ENCODE data around the gene FAM83E.

FAM83E gene

DNA sequence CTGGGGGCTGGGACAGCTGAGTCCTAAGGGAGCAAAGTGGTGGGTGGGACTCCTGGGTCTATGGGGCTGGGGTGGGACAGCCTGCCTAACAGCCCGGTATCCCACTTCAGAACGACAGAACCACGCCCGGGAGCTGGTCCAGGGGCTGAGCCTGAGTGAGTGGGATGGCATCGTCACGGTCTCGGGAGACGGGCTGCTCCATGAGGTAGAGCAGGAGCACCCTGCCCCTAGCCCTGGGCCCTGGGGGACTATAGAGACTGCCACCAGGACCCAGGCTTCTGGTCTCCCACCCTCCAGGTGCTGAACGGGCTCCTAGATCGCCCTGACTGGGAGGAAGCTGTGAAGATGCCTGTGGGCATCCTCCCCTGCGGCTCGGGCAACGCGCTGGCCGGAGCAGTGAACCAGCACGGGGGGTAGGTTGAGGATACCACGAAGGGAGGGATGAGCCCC is 13.0 kb upstream of the FAM83E start:
- no peak for DNase-seq

GRCh38 chr19:48627201-48627864 is 12.5 kb upstream of the FAM83E start:
- no peak for DNase-seq

- no peak for DNase-seq
Measured at GRCh38 chr19:48625891-48626327, 11.0 kb upstream of the FAM83E start.

- no peak for DNase-seq
Measured at GRCh38 chr19:48624791-48625723, 10.2 kb upstream of the FAM83E start.

GRCh38 chr19:48624067-48624594 is 9.3 kb upstream of the FAM83E start:
- peak; percentile 97 to 98 for DNase-seq

- no peak for DNase-seq
Measured at GRCh38 chr19:48623556-48624066, 8.7 kb upstream of the FAM83E start.

GRCh38 chr19:48619692-48620585 is 5.1 kb upstream of the FAM83E start:
- no peak for DNase-seq

DNA sequence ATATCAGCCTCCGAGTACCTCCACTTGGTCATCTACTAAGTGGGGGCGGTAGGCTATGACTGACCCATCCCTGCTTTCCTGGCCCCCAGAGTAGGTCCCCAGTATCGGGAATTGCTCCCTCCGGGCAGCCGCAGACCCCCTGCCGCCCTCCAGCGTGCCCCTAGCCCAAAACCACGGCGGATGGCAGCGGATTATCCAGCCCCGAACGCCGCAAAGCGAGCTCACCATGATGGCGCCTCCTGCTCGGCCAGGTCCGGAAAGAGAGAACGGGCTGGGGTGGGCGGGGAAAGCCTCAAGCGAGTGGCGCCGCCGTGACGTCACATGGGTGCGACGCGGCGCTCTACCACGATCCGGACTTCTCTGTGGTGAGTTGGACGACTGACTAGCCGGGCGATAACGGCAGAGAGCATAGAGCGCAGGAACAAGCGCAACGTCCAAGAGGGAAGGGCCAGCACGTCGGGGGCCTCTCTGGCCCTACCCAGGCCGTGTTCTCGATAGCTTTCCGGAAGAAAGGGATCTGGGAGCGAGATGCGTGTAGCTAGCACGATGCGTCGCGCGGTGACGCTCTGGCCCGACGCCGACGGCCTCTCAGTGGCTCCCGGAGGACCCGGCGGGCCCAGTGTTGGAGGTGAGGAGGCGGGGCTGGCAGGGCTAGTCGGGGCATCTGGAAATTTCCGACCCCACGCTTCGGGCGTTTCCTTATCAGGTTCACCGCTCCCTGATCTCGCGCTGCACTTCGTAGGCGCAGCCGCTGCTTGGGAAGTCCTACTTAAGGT is 4.2 kb upstream of the FAM83E start, which contains the start of the genes RPL18 and SPHK2:
Gene RPL18 (minus strand): TSS at position 263 of the 776 bp plus-strand sequence. CDS start 35 bp downstream, at position 228.
Gene SPHK2 (plus strand): TSS at position 591 of the 776 bp plus-strand sequence. CDS start 1,009 bp downstream, outside the sequence.
- peak; percentile 98 to 99 for DNase-seq

DNA sequence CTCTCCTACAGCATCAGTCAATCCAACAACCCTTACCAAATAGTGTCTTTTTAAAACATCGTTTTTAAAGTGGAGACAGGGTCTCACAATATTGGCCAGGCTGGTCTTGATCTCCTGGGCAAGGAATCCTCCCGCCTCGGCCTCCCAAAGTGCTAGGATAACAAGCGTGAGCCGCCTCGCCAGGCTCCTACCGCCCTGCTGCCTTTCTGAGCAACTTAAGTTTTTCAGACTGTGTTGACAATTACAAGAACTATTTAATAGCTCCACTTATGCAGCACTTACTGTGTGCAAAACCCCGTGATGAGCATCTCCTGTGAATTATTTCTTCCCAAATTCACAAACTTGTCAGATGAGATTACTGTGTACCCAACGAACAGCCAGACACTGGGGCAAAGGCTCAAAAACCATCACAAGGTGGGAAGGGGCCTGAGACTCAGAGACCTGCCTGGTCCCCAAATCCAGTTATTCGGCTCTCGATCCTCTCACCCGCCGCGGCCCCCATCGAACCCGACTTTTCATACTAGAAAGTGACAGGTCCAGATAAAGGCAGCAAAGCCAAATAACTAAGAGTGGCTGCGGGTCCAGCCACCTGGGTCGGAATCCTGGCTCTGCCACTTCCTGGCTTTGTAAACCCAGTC is 3.5 kb upstream of the FAM83E start:
- no peak for DNase-seq

DNA sequence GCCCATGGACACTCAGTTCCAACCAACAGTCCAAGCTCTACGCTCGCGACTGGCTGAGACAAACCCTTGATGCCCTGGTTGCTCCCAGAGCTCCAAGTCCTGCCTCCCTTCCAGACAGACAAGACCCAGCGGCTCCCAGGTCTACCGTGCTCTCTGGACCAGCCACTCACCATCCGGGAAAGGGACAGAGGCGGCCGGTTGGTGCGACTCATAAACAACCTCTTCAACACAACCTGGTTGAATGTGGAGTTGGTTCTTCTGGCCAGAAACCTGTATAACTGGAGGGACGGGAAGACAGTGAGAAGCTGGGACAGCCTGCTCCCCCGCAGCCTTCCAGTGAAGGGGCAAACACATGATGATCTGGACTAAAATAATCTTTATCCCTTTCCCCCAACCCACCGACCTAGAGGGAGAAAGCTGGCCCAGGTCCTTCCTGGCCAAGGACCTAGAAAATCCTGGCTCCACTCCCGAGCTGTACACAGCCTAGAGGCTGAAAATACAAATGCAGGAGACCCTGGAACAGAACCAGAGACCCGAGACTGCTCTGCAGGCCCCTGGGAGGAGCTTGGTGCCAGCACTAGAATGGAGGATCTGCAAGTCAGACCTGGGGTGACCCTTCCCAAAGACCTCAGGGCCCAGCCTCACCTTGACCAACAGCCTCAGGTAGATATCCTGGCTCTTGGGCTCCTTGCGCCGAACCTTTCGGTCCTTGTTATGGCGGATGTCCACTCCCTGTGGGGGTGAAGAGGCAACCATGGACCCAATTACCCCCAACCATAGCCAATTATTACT is 2.5 kb upstream of the FAM83E start:
- no peak for DNase-seq

GRCh38 chr19:48616491-48617056 is 1.7 kb upstream of the FAM83E start:
- no peak for DNase-seq

DNA sequence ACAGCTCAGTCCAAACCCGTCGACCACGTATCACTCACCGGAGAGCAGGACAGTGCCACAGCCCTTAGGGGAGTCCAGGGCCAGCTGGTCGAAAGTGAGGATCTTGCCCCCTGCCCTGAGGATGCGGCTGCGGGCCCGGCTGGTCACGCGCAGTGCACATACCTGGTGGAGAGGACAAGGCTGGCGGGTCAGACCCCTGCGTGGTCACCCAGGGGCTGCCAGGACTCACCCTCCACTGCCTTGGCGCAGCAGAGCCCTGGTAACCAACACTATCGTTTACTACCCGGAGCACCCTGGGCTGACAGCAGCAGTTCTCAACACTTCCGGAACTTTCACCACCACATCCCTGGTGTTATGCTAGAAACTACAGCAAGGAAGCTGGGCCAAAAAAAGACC is 1.2 kb upstream of the FAM83E start:
- DNase-seq = peak in 1 of 2 donors; percentile 33

GRCh38 chr19:48615231-48616040 is 560 bp upstream of the FAM83E start:
- no peak for DNase-seq

- DNase-seq = no peak
Measured at GRCh38 chr19:48613852-48614435, 932 bp downstream of the FAM83E start.

DNA sequence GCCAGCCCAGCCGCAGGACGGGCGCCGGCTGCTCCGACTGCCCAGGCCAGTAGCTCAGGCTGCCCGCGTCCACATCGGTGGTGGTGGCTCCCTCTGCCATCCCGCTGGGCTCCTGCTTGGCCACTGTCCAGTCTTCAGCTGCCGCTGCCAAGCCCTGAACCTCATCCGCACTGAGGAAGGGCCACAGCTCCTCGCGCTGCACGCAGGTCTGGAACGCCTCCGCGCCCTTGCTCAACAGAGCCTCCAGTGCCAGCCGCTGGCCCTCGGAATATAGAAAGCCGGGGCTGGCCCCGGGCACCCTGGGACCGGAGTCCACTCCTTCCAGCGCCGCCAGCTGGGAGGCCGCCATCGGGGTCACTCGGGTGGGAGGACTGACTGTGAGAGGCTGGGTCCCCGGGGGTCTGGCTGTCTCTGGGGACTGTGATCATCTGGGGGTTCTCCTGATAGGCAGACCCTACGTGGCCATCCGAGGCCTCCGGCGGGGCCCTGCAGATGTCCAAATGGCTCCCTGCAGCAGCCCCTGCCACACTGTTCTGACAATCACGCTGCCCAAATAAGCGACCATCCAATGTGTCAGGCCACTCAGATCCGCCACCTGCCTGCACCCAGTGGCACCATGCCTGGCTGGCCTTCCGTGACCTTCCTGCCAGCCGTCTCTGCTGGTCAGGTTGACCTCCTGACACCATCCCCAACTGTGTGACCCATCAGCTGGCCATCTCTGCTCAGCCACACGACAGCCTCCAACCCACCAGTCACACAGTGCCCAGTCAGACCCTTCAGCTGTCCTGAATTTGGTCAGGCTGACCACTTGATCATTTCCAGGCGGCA is 1.6 kb downstream of the FAM83E start:
- DNase-seq = no peak

DNA sequence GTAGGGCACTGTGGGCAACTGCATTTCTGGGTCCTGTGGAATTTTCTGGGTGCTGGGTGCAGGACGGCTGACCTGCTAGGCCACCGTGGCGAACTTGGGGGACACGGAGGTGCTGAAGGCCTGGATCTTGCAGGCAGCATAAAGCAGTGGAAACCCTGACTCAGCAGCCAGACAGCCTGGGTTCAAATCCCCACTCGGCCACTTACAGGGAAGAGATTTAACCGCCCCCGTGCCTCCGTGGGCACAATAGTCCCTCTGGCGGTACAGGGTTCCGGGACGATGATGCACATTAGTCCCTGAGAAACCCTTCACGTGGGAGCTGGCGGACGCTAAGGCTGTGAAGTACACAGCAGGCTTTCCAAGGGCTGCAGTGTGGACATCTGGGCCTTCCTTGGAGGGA is 3.0 kb downstream of the FAM83E start:
- no peak for DNase-seq

- DNase-seq = no peak
Measured at GRCh38 chr19:48609571-48610108, 5.2 kb downstream of the FAM83E start.
